WTC11 (cell line): ENCODE data around the gene GPC5.

Experiments
- CREB1 ChIP-seq: sonication (generic); formaldehyde crosslinking; IDR thresholded peaks from 2 replicates; pipeline ENCODE4 v1.8.0; 2023; ENCODE audit warnings: mild to moderate bottlenecking, missing genetic modification reagents
- ESRRA ChIP-seq: sonication (generic); formaldehyde crosslinking; IDR thresholded peaks from 2 replicates; pipeline ENCODE4 v1.8.1; 2022; ENCODE audit warnings: mild to moderate bottlenecking, missing genetic modification reagents, borderline replicate concordance
- ETV6 ChIP-seq: sonication (generic); formaldehyde crosslinking; IDR thresholded peaks from 2 replicates; pipeline ENCODE4 v1.8.1; 2022; ENCODE audit warnings: mild to moderate bottlenecking, missing genetic modification reagents
- FOXK1 ChIP-seq: sonication (generic); formaldehyde crosslinking; IDR thresholded peaks from 2 replicates; pipeline ENCODE4 v1.8.0; 2022; ENCODE audit warnings: mild to moderate bottlenecking, moderate library complexity, missing genetic modification reagents
- JUN ChIP-seq: sonication (generic); formaldehyde crosslinking; IDR thresholded peaks from 2 replicates; pipeline ENCODE4 v1.8.0; 2023; ENCODE audit warnings: mild to moderate bottlenecking, missing genetic modification reagents
- SP1 ChIP-seq: sonication (generic); formaldehyde crosslinking; conservative IDR thresholded peaks from 2 replicates; pipeline ENCODE4 v1.8.1; 2022; ENCODE audit warnings: missing genetic modification reagents
- TEAD1 ChIP-seq: sonication (generic); formaldehyde crosslinking; IDR thresholded peaks from 2 replicates; pipeline ENCODE4 v1.8.0; 2022; ENCODE audit warnings: mild to moderate bottlenecking, missing genetic modification reagents
- TP53 ChIP-seq: sonication (generic); formaldehyde crosslinking; IDR thresholded peaks from 2 replicates; pipeline ENCODE4 v1.8.1; 2023; ENCODE audit warnings: mild to moderate bottlenecking, missing genetic modification reagents
- TF ChIP-seq, protein P1 (sequence below): fragments of 200-600 bp; IDR thresholded peaks from 2 replicates; pipeline ENCODE4 v1.8.0; 2022; ENCODE audit warnings: antibody characterized with exemption
- TF ChIP-seq, protein P2 (sequence below): sonication (generic); formaldehyde crosslinking; IDR thresholded peaks from 2 replicates; pipeline ENCODE4 v1.8.1; 2023; ENCODE audit warnings: mild to moderate bottlenecking, missing genetic modification reagents, moderate library complexity
- TF ChIP-seq, protein P3 (sequence below): sonication (generic); formaldehyde crosslinking; IDR thresholded peaks from 2 replicates; pipeline ENCODE4 v1.8.0; 2022; ENCODE audit warnings: missing genetic modification reagents
- TF ChIP-seq, protein P4 (sequence below): sonication (generic); formaldehyde crosslinking; IDR thresholded peaks from 2 replicates; pipeline ENCODE4 v1.8.0; 2023; ENCODE audit warnings: missing genetic modification reagents
- TF ChIP-seq, protein P5 (sequence below): sonication (generic); formaldehyde crosslinking; IDR thresholded peaks from 2 replicates; pipeline ENCODE4 v1.8.0; 2022; ENCODE audit warnings: mild to moderate bottlenecking, missing genetic modification reagents

DNA sequence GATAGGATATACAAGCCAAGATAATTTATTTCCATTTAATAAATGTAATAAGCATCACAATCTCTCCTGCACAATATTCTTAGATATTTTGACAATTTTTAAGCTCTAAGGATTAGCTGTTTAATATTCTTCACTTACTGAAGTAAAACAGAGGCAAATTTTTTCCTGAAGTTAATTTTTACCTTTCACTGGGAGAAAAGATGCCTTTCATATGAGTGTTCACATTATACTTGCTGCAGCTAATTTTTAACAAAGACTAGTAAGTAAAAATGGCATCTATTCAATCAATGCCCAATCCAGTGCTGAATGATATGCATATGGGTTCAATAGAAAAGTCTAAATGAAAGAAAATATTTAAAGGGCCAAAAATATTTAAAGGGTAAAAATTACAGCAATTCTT, 1451.0 kb downstream of the GPC5 start:
- no peak for TF ChIP-seq SP1
- TF ChIP-seq, protein P1, sequence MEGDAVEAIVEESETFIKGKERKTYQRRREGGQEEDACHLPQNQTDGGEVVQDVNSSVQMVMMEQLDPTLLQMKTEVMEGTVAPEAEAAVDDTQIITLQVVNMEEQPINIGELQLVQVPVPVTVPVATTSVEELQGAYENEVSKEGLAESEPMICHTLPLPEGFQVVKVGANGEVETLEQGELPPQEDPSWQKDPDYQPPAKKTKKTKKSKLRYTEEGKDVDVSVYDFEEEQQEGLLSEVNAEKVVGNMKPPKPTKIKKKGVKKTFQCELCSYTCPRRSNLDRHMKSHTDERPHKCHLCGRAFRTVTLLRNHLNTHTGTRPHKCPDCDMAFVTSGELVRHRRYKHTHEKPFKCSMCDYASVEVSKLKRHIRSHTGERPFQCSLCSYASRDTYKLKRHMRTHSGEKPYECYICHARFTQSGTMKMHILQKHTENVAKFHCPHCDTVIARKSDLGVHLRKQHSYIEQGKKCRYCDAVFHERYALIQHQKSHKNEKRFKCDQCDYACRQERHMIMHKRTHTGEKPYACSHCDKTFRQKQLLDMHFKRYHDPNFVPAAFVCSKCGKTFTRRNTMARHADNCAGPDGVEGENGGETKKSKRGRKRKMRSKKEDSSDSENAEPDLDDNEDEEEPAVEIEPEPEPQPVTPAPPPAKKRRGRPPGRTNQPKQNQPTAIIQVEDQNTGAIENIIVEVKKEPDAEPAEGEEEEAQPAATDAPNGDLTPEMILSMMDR = no peak
- TF ChIP-seq, protein P2, sequence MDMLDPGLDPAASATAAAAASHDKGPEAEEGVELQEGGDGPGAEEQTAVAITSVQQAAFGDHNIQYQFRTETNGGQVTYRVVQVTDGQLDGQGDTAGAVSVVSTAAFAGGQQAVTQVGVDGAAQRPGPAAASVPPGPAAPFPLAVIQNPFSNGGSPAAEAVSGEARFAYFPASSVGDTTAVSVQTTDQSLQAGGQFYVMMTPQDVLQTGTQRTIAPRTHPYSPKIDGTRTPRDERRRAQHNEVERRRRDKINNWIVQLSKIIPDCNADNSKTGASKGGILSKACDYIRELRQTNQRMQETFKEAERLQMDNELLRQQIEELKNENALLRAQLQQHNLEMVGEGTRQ (CRISPR knock-in tag) = no peak
- TF ChIP-seq, protein P3, sequence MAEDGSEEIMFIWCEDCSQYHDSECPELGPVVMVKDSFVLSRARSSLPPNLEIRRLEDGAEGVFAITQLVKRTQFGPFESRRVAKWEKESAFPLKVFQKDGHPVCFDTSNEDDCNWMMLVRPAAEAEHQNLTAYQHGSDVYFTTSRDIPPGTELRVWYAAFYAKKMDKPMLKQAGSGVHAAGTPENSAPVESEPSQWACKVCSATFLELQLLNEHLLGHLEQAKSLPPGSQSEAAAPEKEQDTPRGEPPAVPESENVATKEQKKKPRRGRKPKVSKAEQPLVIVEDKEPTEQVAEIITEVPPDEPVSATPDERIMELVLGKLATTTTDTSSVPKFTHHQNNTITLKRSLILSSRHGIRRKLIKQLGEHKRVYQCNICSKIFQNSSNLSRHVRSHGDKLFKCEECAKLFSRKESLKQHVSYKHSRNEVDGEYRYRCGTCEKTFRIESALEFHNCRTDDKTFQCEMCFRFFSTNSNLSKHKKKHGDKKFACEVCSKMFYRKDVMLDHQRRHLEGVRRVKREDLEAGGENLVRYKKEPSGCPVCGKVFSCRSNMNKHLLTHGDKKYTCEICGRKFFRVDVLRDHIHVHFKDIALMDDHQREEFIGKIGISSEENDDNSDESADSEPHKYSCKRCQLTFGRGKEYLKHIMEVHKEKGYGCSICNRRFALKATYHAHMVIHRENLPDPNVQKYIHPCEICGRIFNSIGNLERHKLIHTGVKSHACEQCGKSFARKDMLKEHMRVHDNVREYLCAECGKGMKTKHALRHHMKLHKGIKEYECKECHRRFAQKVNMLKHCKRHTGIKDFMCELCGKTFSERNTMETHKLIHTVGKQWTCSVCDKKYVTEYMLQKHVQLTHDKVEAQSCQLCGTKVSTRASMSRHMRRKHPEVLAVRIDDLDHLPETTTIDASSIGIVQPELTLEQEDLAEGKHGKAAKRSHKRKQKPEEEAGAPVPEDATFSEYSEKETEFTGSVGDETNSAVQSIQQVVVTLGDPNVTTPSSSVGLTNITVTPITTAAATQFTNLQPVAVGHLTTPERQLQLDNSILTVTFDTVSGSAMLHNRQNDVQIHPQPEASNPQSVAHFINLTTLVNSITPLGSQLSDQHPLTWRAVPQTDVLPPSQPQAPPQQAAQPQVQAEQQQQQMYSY (CRISPR knock-in tag) = no peak
- TF ChIP-seq ETV6 (CRISPR knock-in tag) = no peak
- no peak for TF ChIP-seq TEAD1 (CRISPR knock-in tag)
- TF ChIP-seq, protein P4, sequence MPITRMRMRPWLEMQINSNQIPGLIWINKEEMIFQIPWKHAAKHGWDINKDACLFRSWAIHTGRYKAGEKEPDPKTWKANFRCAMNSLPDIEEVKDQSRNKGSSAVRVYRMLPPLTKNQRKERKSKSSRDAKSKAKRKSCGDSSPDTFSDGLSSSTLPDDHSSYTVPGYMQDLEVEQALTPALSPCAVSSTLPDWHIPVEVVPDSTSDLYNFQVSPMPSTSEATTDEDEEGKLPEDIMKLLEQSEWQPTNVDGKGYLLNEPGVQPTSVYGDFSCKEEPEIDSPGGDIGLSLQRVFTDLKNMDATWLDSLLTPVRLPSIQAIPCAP (CRISPR knock-in tag) = no peak
- TF ChIP-seq, protein P5, sequence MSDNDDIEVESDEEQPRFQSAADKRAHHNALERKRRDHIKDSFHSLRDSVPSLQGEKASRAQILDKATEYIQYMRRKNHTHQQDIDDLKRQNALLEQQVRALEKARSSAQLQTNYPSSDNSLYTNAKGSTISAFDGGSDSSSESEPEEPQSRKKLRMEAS (CRISPR knock-in tag) = no peak
- TF ChIP-seq FOXK1 (CRISPR knock-in tag) = no peak
- TF ChIP-seq CREB1 (CRISPR knock-in tag) = no peak
- TF ChIP-seq JUN (CRISPR knock-in tag) = no peak
- TF ChIP-seq TP53 = no peak
- no peak for TF ChIP-seq ESRRA
